ENCODE results near the gene ANKRD53.

ANKRD53 gene

DNA sequence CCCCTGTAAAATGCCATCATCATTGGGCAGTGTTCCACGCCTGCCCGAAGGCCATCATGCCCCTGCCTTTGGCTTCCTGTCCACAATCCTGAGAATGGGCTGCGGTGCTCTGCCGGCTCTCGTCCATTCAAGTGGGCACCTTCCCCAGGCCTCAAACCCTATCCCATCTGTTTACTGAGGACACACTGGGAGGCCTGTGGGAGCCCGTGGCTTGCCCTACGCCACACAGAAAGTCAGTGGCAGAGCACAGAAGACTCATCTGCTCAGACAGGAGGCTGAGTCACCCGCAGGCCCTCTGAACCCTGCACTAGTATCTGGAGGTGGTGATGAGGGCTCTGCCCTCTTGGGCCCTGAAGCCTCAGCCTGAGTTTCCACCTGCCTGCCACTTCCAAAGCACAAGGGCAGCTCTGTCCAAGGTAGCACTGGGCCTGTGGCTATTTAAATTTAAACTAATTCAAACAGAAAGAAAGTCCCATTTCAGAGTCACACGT is 19.1 kb upstream of the ANKRD53 start:
- Mint-ChIP-seq H3K9me3 (no peaks in the 10 kb centered on the region), H3K27me3 (peaks cover 73% of the 10 kb centered on the region), H3K4me1 (peaks cover 15% of the 10 kb centered on the region), H3K4me3 (no peak overlapping the region), H3K27ac (no peak overlapping the region)
- DNase-seq (peak in 1 of 2 donors; percentile 8), ATAC-seq (no peak)

DNA sequence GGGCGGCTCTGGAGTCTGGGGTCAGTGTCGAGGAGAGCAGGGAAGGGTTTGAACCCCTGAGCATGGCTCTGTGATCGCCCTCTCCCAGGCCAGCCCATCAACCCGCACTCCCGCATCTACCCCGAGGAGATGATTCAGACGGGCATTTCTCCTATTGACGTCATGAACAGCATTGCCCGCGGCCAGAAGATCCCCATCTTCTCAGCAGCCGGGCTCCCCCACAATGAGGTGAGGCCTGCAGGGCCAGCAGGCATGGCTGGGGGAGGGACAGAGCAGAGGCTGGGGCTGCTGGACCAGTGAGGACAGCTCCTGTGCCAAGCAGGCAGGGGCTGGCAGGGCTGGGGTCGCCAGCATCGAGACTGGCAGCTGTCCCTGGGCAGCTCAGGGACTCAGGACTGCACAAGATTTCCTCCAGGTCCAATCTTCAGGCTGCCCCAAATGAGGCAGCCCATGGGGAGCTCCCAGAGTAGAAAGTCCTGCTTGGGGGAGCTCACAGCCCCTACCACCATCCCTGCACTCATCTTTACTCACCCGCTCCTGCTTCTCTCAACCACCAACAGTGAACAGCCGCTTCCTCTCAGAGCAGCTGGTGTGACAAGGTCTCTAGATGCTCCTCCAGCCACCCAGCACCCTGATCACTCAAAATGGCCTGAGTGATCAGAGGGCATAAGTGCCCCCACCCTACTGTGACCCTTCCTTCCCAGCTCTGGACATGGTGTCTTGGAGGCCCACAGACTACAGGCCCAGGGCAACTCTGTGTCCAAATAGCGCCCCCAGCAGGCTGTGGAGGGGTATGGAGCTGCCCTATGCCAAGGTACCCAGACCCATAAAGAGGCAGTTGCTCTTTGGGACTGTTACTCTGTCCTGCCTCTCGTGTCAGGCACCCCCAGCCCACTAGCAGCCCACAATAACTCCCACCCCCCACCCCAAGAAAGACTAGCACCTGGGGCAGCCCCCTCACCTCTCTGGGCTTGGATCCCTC is 18.3 kb upstream of the ANKRD53 start:
- no peak overlapping the region for H3K4me3 Mint-ChIP-seq
- peaks cover 73% of the 10 kb centered on the region for H3K27me3 Mint-ChIP-seq
- H3K4me1 Mint-ChIP-seq = peaks cover 23% of the 10 kb centered on the region
- no peaks in the 10 kb centered on the region for H3K9me3 Mint-ChIP-seq
- no peak for ATAC-seq
- no peak overlapping the region for H3K27ac Mint-ChIP-seq
- DNase-seq = peak in 1 of 2 donors; percentile 15

GRCh38 chr2:70960833-70961647 is 17.4 kb upstream of the ANKRD53 start:
- DNase-seq (peak in 1 of 2 donors; percentile 9), ATAC-seq (no peak)
- Mint-ChIP-seq H3K27me3 (peaks cover 64% of the 10 kb centered on the region), H3K4me3 (no peak overlapping the region), H3K4me1 (peaks cover 26% of the 10 kb centered on the region), H3K9me3 (no peaks in the 10 kb centered on the region), H3K27ac (no peak overlapping the region)

DNA sequence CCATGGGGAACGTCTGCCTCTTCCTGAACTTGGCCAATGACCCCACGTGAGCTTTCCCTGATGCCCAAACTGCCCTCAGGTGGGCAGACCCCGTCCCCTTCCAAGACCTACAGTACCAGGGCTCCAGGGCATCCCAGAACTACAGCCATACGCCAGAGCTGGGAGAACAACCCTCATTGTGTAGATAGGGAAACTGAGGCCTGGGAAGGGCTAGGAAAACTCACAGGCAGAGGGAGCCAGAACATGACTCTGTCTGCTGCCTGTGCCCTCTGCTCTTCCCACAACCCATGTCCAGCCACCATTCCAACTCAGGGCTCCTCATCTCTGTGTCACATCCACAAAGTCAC is 16.8 kb upstream of the ANKRD53 start:
- DNase-seq (no peak), ATAC-seq (no peak)
- no peaks in the 10 kb centered on the region for H3K9me3 Mint-ChIP-seq
- H3K4me3 Mint-ChIP-seq = no peak overlapping the region
- H3K27ac Mint-ChIP-seq = peak overlapping the region in 1 of 2 donors; percentile 49
- peaks cover 26% of the 10 kb centered on the region for H3K4me1 Mint-ChIP-seq
- peaks cover 59% of the 10 kb centered on the region for H3K27me3 Mint-ChIP-seq

DNA sequence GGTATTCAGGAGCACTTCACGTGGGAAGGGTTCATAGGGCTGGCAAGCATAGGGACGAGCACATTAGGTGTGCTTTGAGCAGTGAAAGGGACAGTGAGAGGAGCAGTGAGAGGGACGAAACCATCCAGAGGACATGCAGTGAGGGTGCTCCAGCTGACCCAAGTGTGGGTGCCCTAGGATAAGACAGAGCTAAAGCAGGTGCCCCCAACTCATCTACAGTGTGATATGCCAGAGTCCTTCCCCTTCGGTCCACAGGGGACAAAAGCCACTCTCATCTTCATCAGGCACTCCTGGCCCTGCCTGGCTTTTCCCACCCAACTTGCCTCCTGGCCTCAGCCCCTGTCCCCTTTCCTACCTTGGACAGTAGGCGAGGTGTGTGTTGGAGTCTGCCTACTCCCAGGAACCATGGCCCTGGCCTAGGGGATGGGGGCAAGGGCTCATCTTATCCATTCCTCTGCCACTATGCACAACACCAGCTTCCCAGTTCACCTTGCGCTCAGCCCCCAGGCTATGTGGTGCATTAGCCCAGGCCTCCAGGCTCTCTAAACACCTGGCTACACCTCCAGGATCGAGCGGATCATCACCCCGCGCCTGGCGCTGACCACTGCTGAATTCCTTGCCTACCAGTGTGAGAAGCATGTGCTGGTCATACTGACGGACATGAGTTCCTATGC is 16.1 kb upstream of the ANKRD53 start:
- Mint-ChIP-seq H3K27me3 (peaks cover 56% of the 10 kb centered on the region), H3K4me1 (peaks cover 26% of the 10 kb centered on the region), H3K27ac (no peak overlapping the region), H3K4me3 (no peak overlapping the region), H3K9me3 (no peaks in the 10 kb centered on the region)
- ATAC-seq (no peak), DNase-seq (peak in 1 of 2 donors; percentile 2)

DNA sequence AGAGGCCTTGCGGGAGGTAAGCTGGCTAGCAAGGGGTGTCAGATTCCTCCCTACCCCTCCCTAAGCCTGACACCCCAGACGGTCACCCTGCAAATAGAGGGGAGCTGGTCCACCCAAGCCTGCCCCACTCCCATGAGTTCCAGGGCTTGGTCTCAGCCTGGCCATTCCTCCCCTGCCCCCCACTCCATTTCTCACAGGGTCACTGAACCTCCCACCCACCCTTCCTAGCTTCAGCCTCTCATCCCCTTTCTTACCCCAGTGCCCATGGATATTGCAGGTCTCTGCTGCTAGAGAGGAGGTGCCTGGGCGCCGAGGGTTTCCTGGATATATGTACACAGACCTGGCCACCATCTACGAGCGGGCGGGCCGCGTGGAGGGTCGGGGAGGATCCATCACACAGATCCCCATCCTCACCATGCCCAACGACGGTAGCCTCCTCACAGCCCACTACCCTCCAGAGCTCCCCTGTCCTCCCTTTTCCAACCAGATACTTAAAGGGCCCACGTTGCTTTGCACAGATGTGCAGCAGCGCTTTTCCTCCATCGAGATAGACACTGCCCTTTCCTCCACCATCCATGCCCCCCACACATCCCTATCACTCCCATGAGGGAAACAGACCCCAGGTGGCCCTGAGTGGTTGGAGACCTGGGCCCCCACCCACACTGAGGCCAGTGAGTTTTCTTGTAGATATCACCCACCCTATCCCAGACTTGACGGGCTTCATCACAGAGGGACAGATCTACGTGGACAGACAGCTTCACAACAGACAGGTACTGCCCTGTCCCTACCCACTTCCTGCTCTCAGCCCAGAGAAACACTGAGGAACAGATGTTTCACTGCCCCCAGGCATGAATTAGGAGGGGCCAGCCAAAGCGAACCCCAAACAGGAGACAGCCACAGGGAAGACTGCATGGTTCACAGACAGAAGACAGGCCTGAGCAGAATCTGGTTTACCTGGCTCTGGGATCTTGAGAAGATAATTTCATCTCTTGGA is 15.2 kb upstream of the ANKRD53 start:
- no peaks in the 10 kb centered on the region for H3K9me3 Mint-ChIP-seq
- peaks cover 56% of the 10 kb centered on the region for H3K27me3 Mint-ChIP-seq
- ATAC-seq (no peak), DNase-seq (no peak)
- H3K27ac Mint-ChIP-seq = no peak overlapping the region
- no peak overlapping the region for H3K4me3 Mint-ChIP-seq
- H3K4me1 Mint-ChIP-seq = peaks cover 25% of the 10 kb centered on the region

DNA sequence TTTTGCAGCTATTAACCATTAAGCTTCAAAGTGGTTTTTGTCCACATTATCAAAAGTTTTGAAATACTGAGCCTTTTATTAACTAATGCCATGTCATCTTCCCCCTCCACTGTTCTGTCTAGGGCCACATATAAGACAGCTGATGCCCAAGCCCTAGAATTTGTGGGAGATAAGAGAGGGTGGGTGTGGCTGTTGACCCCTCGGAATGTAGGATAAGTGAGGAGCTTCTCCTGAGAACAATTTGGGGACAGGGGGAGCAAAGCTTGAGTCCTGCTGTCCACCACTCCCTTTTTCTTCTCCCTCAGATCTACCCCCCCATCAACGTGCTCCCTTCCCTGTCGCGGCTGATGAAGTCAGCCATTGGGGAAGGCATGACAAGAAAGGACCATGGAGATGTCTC is 14.3 kb upstream of the ANKRD53 start:
- H3K4me1 Mint-ChIP-seq = peaks cover 15% of the 10 kb centered on the region
- no peak overlapping the region for H3K4me3 Mint-ChIP-seq
- no peaks in the 10 kb centered on the region for H3K9me3 Mint-ChIP-seq
- no peak for DNase-seq
- no peak overlapping the region for H3K27ac Mint-ChIP-seq
- H3K27me3 Mint-ChIP-seq = peaks cover 55% of the 10 kb centered on the region
- no peak for ATAC-seq

GRCh38 chr2:70964596-70965386 is 13.6 kb upstream of the ANKRD53 start:
- Mint-ChIP-seq H3K4me1 (peaks cover 12% of the 10 kb centered on the region), H3K27ac (peak overlapping the region in 1 of 2 donors; percentile 14), H3K27me3 (peaks cover 48% of the 10 kb centered on the region), H3K9me3 (no peaks in the 10 kb centered on the region), H3K4me3 (peak overlapping the region; percentile 74 to 92)
- ATAC-seq (peak; percentile 94), DNase-seq (peak; percentile 81)

DNA sequence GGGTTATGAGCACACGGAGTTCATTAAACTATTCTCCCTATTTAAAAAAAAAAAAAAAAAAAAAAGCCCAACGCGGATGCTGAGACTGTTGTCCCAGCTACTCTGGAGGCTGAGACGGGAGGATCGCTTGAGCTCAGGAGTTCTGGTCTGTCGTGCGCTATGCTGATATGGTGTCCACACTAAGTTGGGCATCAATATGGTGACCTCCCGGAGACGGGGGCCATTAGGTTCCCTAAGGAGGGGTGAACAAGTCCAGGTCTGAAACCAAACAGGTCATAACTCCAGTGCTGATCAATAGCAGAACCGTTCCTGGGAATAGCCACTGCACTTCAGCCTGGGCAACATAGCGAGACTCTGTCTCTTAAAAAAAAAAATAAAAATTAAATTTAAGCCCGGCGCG is 12.9 kb upstream of the ANKRD53 start:
- Mint-ChIP-seq H3K9me3 (no peaks in the 10 kb centered on the region), H3K4me1 (peaks cover 12% of the 10 kb centered on the region), H3K27ac (no peak overlapping the region), H3K27me3 (peaks cover 41% of the 10 kb centered on the region), H3K4me3 (peak overlapping the region; percentile 74 to 92)
- ATAC-seq (no peak), DNase-seq (no peak)

- Mint-ChIP-seq H3K4me1 (peaks cover 12% of the 10 kb centered on the region), H3K4me3 (no peak overlapping the region), H3K27ac (no peak overlapping the region), H3K9me3 (no peaks in the 10 kb centered on the region), H3K27me3 (peaks cover 33% of the 10 kb centered on the region)
- no peak for ATAC-seq
- DNase-seq = no peak
These were observed 11.7 kb upstream of the ANKRD53 start for GRCh38 chr2:70966681-70967080.

DNA sequence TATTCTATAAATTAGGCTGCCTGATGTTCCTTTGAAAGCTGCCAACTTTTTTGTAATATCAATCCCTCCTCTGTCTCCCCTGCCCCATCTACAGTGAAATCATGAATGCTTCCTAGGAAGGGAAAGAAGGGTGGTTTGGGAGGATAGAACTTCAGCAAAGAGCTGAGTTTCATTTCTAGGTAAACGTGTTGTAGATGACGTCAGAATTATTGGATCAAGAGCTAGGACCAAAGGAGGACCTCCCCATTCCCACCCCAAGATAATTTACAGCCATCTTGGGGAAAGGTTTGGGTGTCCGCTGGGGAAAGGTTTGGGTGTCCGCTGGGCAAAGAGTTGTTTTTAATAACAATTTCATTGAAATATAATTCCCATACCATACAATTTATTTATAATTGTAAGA is 11.2 kb upstream of the ANKRD53 start:
- H3K4me3 Mint-ChIP-seq = no peak overlapping the region
- ATAC-seq = no peak
- no peaks in the 10 kb centered on the region for H3K9me3 Mint-ChIP-seq
- no peak for DNase-seq
- no peak overlapping the region for H3K27ac Mint-ChIP-seq
- peaks cover 33% of the 10 kb centered on the region for H3K27me3 Mint-ChIP-seq
- H3K4me1 Mint-ChIP-seq = peaks cover 12% of the 10 kb centered on the region

DNA sequence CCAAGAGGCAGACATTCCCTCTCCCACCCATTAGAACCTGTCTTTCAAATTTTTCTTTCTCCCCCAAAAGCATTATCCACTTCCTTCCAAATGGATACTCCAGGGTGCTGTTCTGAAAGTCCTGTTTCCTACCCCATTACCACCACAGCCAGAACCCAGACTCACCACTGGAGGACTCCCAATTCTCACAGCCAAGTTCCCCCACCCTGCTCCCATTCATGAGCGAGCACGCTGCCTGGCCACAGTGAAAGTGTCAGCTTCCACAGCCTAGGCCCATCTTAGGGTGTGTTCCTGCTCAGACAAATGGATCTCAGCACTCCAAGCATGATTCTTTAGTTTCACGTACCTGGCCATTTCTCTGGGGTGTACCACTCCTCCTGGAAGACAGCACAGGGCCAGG is 3.8 kb upstream of the ANKRD53 start:
- ATAC-seq (no peak), DNase-seq (no peak)
- Mint-ChIP-seq H3K4me1 (peaks cover 21% of the 10 kb centered on the region), H3K27ac (no peak overlapping the region), H3K27me3 (peaks cover 6% of the 10 kb centered on the region), H3K9me3 (no peaks in the 10 kb centered on the region), H3K4me3 (no peak overlapping the region)

DNA sequence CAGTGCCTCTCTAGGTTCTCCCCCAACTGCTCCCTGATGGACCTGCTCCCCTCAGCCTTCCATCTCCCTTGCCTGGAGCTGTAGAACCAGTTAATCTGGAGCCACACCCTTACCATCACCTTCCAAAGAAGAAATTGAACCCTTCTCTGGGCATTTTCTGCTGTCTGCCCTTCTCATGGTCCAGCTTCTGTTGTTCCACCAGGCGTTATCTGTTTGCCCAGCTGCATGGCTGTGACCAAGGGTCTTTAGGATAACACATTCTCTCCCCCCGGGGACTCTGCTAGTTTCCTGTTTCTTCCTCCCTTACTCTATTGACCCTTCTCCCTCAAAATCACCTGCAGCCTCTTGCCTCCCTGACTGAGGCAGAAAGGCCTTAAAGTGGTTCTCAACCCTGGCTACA is 3.2 kb upstream of the ANKRD53 start:
- H3K9me3 Mint-ChIP-seq = no peaks in the 10 kb centered on the region
- no peak for DNase-seq
- H3K27ac Mint-ChIP-seq = no peak overlapping the region
- H3K4me1 Mint-ChIP-seq = peaks cover 21% of the 10 kb centered on the region
- H3K27me3 Mint-ChIP-seq = peaks cover 6% of the 10 kb centered on the region
- H3K4me3 Mint-ChIP-seq = no peak overlapping the region
- no peak for ATAC-seq

Measured in stimulated activated naive CD8-positive, alpha-beta T cell treated with anti-CD3 and anti-CD28 coated beads, Interleukin-15, amount 100 ng/mL, for 72 hours (primary cell).